Stimulated activated CD8-positive, alpha-beta memory T cell treated with anti-CD3 and anti-CD28 coated beads, Interleukin-2, amount 100 ng/mL, for 48 hours (primary cell): ENCODE measurements around the gene ADGRF4.

Experiments used
- DNase-seq, 2 donors: peaks; one replicate each; pipeline ENCODE4 v3.0.0-alpha.2; 2020; ENCODE audit warnings: low read depth in 2 of 2

Gene ADGRF4

GRCh38 chr6:47681201-47681990 is 17.0 kb upstream of the ADGRF4 start:
- no peak for DNase-seq

GRCh38 chr6:47686411-47686810 is 12.0 kb upstream of the ADGRF4 start:
- DNase-seq, result no peak

- DNase-seq, result no peak
These were observed 10.9 kb upstream of the ADGRF4 start for GRCh38 chr6:47687432-47687831.

- no peak for DNase-seq
These were observed 8.2 kb upstream of the ADGRF4 start for GRCh38 chr6:47690214-47690613.

GRCh38 chr6:47690791-47691190 is 7.6 kb upstream of the ADGRF4 start:
- DNase-seq, result no peak

GRCh38 chr6:47697925-47698324 is 455 bp upstream of the ADGRF4 start:
- DNase-seq, result no peak

GRCh38 chr6:47700053-47700452 is 1.7 kb downstream of the ADGRF4 start:
- DNase-seq, result no peak

GRCh38 chr6:47700596-47700995 is 2.2 kb downstream of the ADGRF4 start:
- no peak for DNase-seq

GRCh38 chr6:47701363-47701762 is 3.0 kb downstream of the ADGRF4 start:
- no peak for DNase-seq

- DNase-seq, result no peak
These were observed 10.8 kb downstream of the ADGRF4 start for GRCh38 chr6:47709160-47709559.

GRCh38 chr6:47710295-47710694 is 11.9 kb downstream of the ADGRF4 start:
- no peak for DNase-seq

GRCh38 chr6:47713200-47713599 is 14.8 kb downstream of the ADGRF4 start:
- DNase-seq, result no peak

GRCh38 chr6:47714802-47715201 is 16.4 kb downstream of the ADGRF4 start:
- no peak for DNase-seq

- no peak for DNase-seq
These were observed 17.4 kb downstream of the ADGRF4 start for GRCh38 chr6:47715782-47716181.

- DNase-seq, result no peak
These were observed 17.8 kb downstream of the ADGRF4 start for GRCh38 chr6:47716207-47716606.

GRCh38 chr6:47718571-47718970 is 20.2 kb downstream of the ADGRF4 start:
- no peak for DNase-seq

GRCh38 chr6:47721189-47721588 is 22.8 kb downstream of the ADGRF4 start:
- DNase-seq, result no peak

GRCh38 chr6:47722194-47722593 is 23.8 kb downstream of the ADGRF4 start:
- no peak for DNase-seq

- no peak for DNase-seq
These were observed 25.9 kb downstream of the ADGRF4 start for GRCh38 chr6:47724300-47724699.

GRCh38 chr6:47727391-47727790 is 29.0 kb downstream of the ADGRF4 start:
- DNase-seq, result no peak

GRCh38 chr6:47729019-47729418 is 30.6 kb downstream of the ADGRF4 start:
- DNase-seq, result no peak

- DNase-seq, result no peak
These were observed 31.1 kb downstream of the ADGRF4 start for GRCh38 chr6:47729457-47729856.

GRCh38 chr6:47733879-47734558 is 35.6 kb downstream of the ADGRF4 start:
- no peak for DNase-seq
